Gastrocnemius medialis (tissue), 4 donors: ENCODE measurements around the gene PRRT1. TPM values are rescaled to one million over a fixed set of nuclear protein-coding genes. Genes with fewer than 3 reads are reported as not detected.

Experiments
- ATAC-seq, 2 donors: fragments of 150-250 bp; one replicate each; pipeline ENCODE4 v1.9.1; 2016
- DNase-seq, 2 donors: peaks; one replicate each; pipeline ENCODE4 v3.0.0-alpha.2; 2019
- H3K27ac ChIP-seq, 4 donors: fragments of 200-600 bp; sonication (generic); 1 replicate in 1 of 4; 2 replicates in 3 of 4; pipeline ENCODE4 v1.5.1; 2016 to 2018; ENCODE audit warnings: mild to moderate bottlenecking in 2 of 4, moderate library complexity in 1 of 4
- H3K27me3 ChIP-seq, 3 donors: fragments of 200-600 bp; sonication (generic) in 2 of 3; 1 replicate in 1 of 3; 2 replicates in 2 of 3; pipeline versions ENCODE4 v1.5.1 to v1.6.0; 2016 to 2019; ENCODE audit warnings: mild to moderate bottlenecking in 1 of 3, moderate library complexity in 1 of 3
- H3K36me3 ChIP-seq, 2 donors: fragments of 200-600 bp; sonication (generic) in 1 of 2; one replicate each; pipeline ENCODE4 v1.5.1; 2017 to 2018
- H3K4me1 ChIP-seq, 2 donors: fragments of 200-600 bp; sonication (generic) in 1 of 2; one replicate each; pipeline ENCODE4 v1.5.1; 2016 to 2017; ENCODE audit warnings: mild to moderate bottlenecking in 2 of 2
- H3K4me3 ChIP-seq, 4 donors: fragments of 200-600 bp; sonication (generic) in 3 of 4; 1 replicate in 1 of 4; 2 replicates in 3 of 4; pipeline ENCODE4 v1.5.1; 2016 to 2019; ENCODE audit warnings: mild to moderate bottlenecking in 2 of 4
- H3K9me3 ChIP-seq, 3 donors: fragments of 200-600 bp; sonication (generic) in 2 of 3; 1 replicate in 1 of 3; 2 replicates in 2 of 3; pipeline ENCODE4 v1.5.1; 2016 to 2019
- CTCF ChIP-seq, 5 experiments: fragments of 450-650 bp in 3 of 5; fragments of 200-600 bp in 2 of 5; sonication (generic) in 2 of 5; IDR thresholded peaks in 4 of 5; conservative IDR thresholded peaks in 1 of 5; 1 replicate in 4 of 5; 2 replicates in 1 of 5; pipeline ENCODE4 v1.5.1; 2016 to 2019; ENCODE audit warnings: antibody characterized with exemption in 5 of 5, mild to moderate bottlenecking in 3 of 5, moderate library complexity in 3 of 5
- POLR2A ChIP-seq, 2 donors: fragments of 450-650 bp; IDR thresholded peaks; one replicate each; pipeline ENCODE4 v1.6.1; 2017; ENCODE audit warnings: antibody characterized with exemption in 2 of 2, mild to moderate bottlenecking in 2 of 2, moderate library complexity in 2 of 2
- in situ Hi-C, 4 donors: fragments of 200-750 bp; cut with MboI; loops; one replicate each; pipeline versions ENCODE4 v1.15.0 to v1.8.0; 2017; ENCODE audit warnings: low sequenced_read_pairs in 4 of 4
- intact Hi-C: fragments of 100-400 bp; cut with DNase I; formaldehyde crosslinking; loops from one replicate; pipeline ENCODE4 v1.15.1; 2023; ENCODE audit warnings: low total_unique reads
- total RNA-seq, 4 donors: library from RNA; depleted of rRNA; stranded (reverse); fragments of >200 nt; gene quantifications; one replicate each; pipeline versions ENCODE4 v1.1.0 to v1.2.3, GENCODE V29; 2016

Gene PRRT1
- total RNA-seq, 4 donors from 2014 or later = 0.49 TPM; not detected in 3

GRCh38 chr6:32168807-32169591 lies 17.3 kb upstream of the PRRT1 start:
- Histone ChIP-seq H3K4me3 (no peak overlapping the region), H3K36me3 (peaks cover 0 to 42% of the 10 kb centered on the region in 2 donors), H3K27ac (no peak overlapping the region), H3K27me3 (no peaks in the 10 kb centered on the region), H3K4me1 (no peaks in the 10 kb centered on the region), H3K9me3 (no peaks in the 10 kb centered on the region)
- DNase-seq (no peak), ATAC-seq (no peak)
- TF ChIP-seq CTCF (IDR thresholded peaks at IDR 0.05 in 4 of 5, conservative IDR thresholded peaks at IDR 0.05 in 1 of 5) = no peak
- TF ChIP-seq POLR2A (IDR thresholded peaks at IDR 0.05) = no peak
- intact Hi-C loops = no loop called here
- in situ Hi-C loops = no loop called here

GRCh38 chr6:32168350-32168749 lies 16.6 kb upstream of the PRRT1 start:
- no peak for TF ChIP-seq CTCF (IDR thresholded peaks at IDR 0.05 in 4 of 5, conservative IDR thresholded peaks at IDR 0.05 in 1 of 5)
- TF ChIP-seq POLR2A (IDR thresholded peaks at IDR 0.05) = no peak

GRCh38 chr6:32167761-32168262 lies 16.1 kb upstream of the PRRT1 start:
- intact Hi-C loops (no loop called here), in situ Hi-C loops (no loop called here)
- no peak overlapping the region for H3K4me3 ChIP-seq
- H3K4me1 ChIP-seq = no peaks in the 10 kb centered on the region
- H3K27ac ChIP-seq = no peak overlapping the region
- ATAC-seq (no peak), DNase-seq (no peak)
- no peak for TF ChIP-seq CTCF (IDR thresholded peaks at IDR 0.05 in 4 of 5, conservative IDR thresholded peaks at IDR 0.05 in 1 of 5)
- no peak for TF ChIP-seq POLR2A (IDR thresholded peaks at IDR 0.05)
- peaks cover 0 to 42% of the 10 kb centered on the region in 2 donors for H3K36me3 ChIP-seq
- no peaks in the 10 kb centered on the region for H3K9me3 ChIP-seq
- H3K27me3 ChIP-seq = no peaks in the 10 kb centered on the region

More at GRCh38 chr6:32168350-32168749, 16.6 kb upstream of the PRRT1 start:
- ATAC-seq (no peak), DNase-seq (no peak)
- peaks cover 0 to 42% of the 10 kb centered on the region in 2 donors for H3K36me3 ChIP-seq
- intact Hi-C loops (no loop called here), in situ Hi-C loops (no loop called here)
- no peaks in the 10 kb centered on the region for H3K4me1 ChIP-seq
- no peak overlapping the region for H3K4me3 ChIP-seq
- H3K9me3 ChIP-seq = no peaks in the 10 kb centered on the region
- H3K27me3 ChIP-seq = no peaks in the 10 kb centered on the region
- no peak overlapping the region for H3K27ac ChIP-seq

GRCh38 chr6:32167154-32167760 lies 15.5 kb upstream of the PRRT1 start:
- no peaks in the 10 kb centered on the region for H3K27me3 ChIP-seq
- H3K36me3 ChIP-seq = peaks cover 0 to 42% of the 10 kb centered on the region in 2 donors
- intact Hi-C loops = no loop called here
- in situ Hi-C loops = no loop called here
- H3K9me3 ChIP-seq = no peaks in the 10 kb centered on the region
- H3K4me3 ChIP-seq = no peak overlapping the region
- DNase-seq (no peak), ATAC-seq (no peak)
- TF ChIP-seq CTCF (IDR thresholded peaks at IDR 0.05 in 4 of 5, conservative IDR thresholded peaks at IDR 0.05 in 1 of 5) = no peak
- H3K27ac ChIP-seq = no peak overlapping the region
- no peaks in the 10 kb centered on the region for H3K4me1 ChIP-seq
